BE2C (cell line): Measurements from ENCODE around the gene PTGR2.
A peak's percentile ranks its signal among the peaks of the same experiment; 100 is the strongest.

Experiments
- DNase-seq: peaks from one replicate; pipeline ENCODE4 v3.0.0-alpha.2; 2020
- H3K27me3 ChIP-seq: fragments of 250-450 bp; sonication (Bioruptor Pico); 2 replicates; pipeline ENCODE4 v1.5.1; 2020; ENCODE audit warnings: mild to moderate bottlenecking
- H3K36me3 ChIP-seq: fragments of 250-450 bp; sonication (Bioruptor Pico); 2 replicates; pipeline ENCODE4 v1.5.1; 2020; ENCODE audit warnings: mild to moderate bottlenecking
- H3K4me1 ChIP-seq: fragments of 250-450 bp; sonication (Bioruptor Pico); 2 replicates; pipeline ENCODE4 v1.5.1; 2020
- H3K4me3 ChIP-seq: 2 replicates; pipeline ENCODE4 v1.5.1; 2011; ENCODE audit warnings: low read depth, low read length
- H3K9me3 ChIP-seq: fragments of 250-450 bp; sonication (Bioruptor Pico); 2 replicates; pipeline ENCODE4 v1.5.1; 2020
- CTCF ChIP-seq: IDR thresholded peaks from 2 replicates; pipeline ENCODE4 v1.5.1; 2012; ENCODE audit warnings: mild to moderate bottlenecking, low read depth, low read length

Gene PTGR2

GRCh38 chr14:73818821-73819220 is 32.8 kb upstream of the PTGR2 start:
- no peaks in the 10 kb centered on the region for H3K9me3 ChIP-seq
- H3K4me3 ChIP-seq, result no peak overlapping the region
- TF ChIP-seq CTCF, result no peak
- no peak for DNase-seq
- H3K4me1 ChIP-seq, result no peaks in the 10 kb centered on the region
- H3K36me3 ChIP-seq, result no peaks in the 10 kb centered on the region
- H3K27me3 ChIP-seq, result no peaks in the 10 kb centered on the region

GRCh38 chr14:73820631-73821030 is 31.0 kb upstream of the PTGR2 start:
- H3K27me3 ChIP-seq, result no peaks in the 10 kb centered on the region
- no peak for DNase-seq
- H3K4me1 ChIP-seq, result 0 out of 2 replicates have a peak, but pooled peaks cover 3% of the 10 kb centered on the region
- H3K9me3 ChIP-seq, result no peaks in the 10 kb centered on the region
- TF ChIP-seq CTCF, result no peak
- H3K4me3 ChIP-seq, result no peak overlapping the region
- no peaks in the 10 kb centered on the region for H3K36me3 ChIP-seq

- no peak overlapping the region for H3K4me3 ChIP-seq
Measured at GRCh38 chr14:73823339-73823885, 28.2 kb upstream of the PTGR2 start.

GRCh38 chr14:73824127-73824526 is 27.5 kb upstream of the PTGR2 start:
- Histone ChIP-seq H3K4me1 (0 out of 2 replicates have a peak, but pooled peaks cover 3% of the 10 kb centered on the region), H3K4me3 (no peak overlapping the region), H3K27me3 (no peaks in the 10 kb centered on the region), H3K9me3 (no peaks in the 10 kb centered on the region), H3K36me3 (no peaks in the 10 kb centered on the region)
- no peak for DNase-seq
- no peak for TF ChIP-seq CTCF

More at GRCh38 chr14:73823339-73823885, 28.2 kb upstream of the PTGR2 start:
- H3K9me3 ChIP-seq, result no peaks in the 10 kb centered on the region
- TF ChIP-seq CTCF, result no peak
- H3K4me1 ChIP-seq, result 0 out of 2 replicates have a peak, but pooled peaks cover 3% of the 10 kb centered on the region
- no peaks in the 10 kb centered on the region for H3K27me3 ChIP-seq
- H3K36me3 ChIP-seq, result no peaks in the 10 kb centered on the region
- DNase-seq, result no peak

- Histone ChIP-seq H3K9me3 (no peaks in the 10 kb centered on the region), H3K36me3 (no peaks in the 10 kb centered on the region), H3K27me3 (no peaks in the 10 kb centered on the region), H3K4me3 (no peak overlapping the region), H3K4me1 (0 out of 2 replicates have a peak, but pooled peaks cover 3% of the 10 kb centered on the region)
- no peak for DNase-seq
- TF ChIP-seq CTCF, result no peak
Measured at GRCh38 chr14:73824536-73824935, 27.1 kb upstream of the PTGR2 start.

- H3K36me3 ChIP-seq, result no peaks in the 10 kb centered on the region
- TF ChIP-seq CTCF, result peak; percentile 95
- no peaks in the 10 kb centered on the region for H3K9me3 ChIP-seq
- H3K4me3 ChIP-seq, result no peak overlapping the region
- H3K27me3 ChIP-seq, result no peaks in the 10 kb centered on the region
- H3K4me1 ChIP-seq, result 0 out of 2 replicates have a peak, but pooled peaks cover 3% of the 10 kb centered on the region
- DNase-seq, result peak; percentile 94
Measured at GRCh38 chr14:73825551-73826188, 26.0 kb upstream of the PTGR2 start.
